Panc1 (cell line): ENCODE measurements around the gene OSBP2. TPM values are rescaled to one million over a fixed set of nuclear protein-coding genes. Genes with fewer than 3 reads are reported as not detected.

Experiments used
- ATAC-seq: fragments of 200-7000 bp; cut with Tn5 transposase; 2 replicates; pipeline ENCODE4 v1.9.1; 2020; ENCODE audit warnings: mild to moderate bottlenecking, moderate library complexity
- BruUV-seq: library from RNA; stranded (reverse); fragments of 400-500 nt; replicated peaks from 2 replicates; lab custom pipeline; 2021; lab: Mats Ljungman, UMichigan
- CTCF ChIA-PET: fragments of 300-600 bp; sonication (Branson Sonifier 250); formaldehyde crosslinking; loops from one replicate; lab custom pipeline; 2022; ENCODE audit warnings: antibody characterized with exemption; lab: Charles Lee
- POLR2A ChIA-PET: fragments of 300-600 bp; sonication (Branson Sonifier 250); formaldehyde crosslinking; loops from one replicate; lab custom pipeline; 2022; ENCODE audit warnings: antibody characterized with exemption; lab: Charles Lee
- DNase-seq: peaks from one replicate; pipeline ENCODE4 v3.0.0-alpha.2; 2010; ENCODE audit warnings: low read depth, low spot score
- H3K27ac ChIP-seq: 2 replicates; pipeline ENCODE4 v1.5.1; 2011; ENCODE audit warnings: mild to moderate bottlenecking, low read length, inconsistent platforms
- H3K27me3 ChIP-seq: fragments of 200-500 bp; sonication (Bioruptor generic); 2 replicates; pipeline ENCODE4 v1.6.0; 2014; ENCODE audit warnings: low read length, inconsistent platforms; ENCODE audit not compliant: control insufficient read depth, insufficient read depth
- H3K36me3 ChIP-seq: fragments of 200-500 bp; sonication (Bioruptor generic); 2 replicates; pipeline ENCODE4 v1.5.1; 2014; ENCODE audit warnings: inconsistent platforms, mild to moderate bottlenecking, low read length, moderate library complexity; ENCODE audit not compliant: control insufficient read depth, insufficient read depth
- H3K4me1 ChIP-seq: 2 replicates; pipeline ENCODE4 v1.5.1; 2011; ENCODE audit warnings: inconsistent platforms, mild to moderate bottlenecking, low read length, moderate library complexity; ENCODE audit not compliant: control insufficient read depth, insufficient read depth
- H3K4me3 ChIP-seq, 2 experiments: 2 replicates each; pipeline ENCODE4 v1.5.1; 2011 to 2012; ENCODE audit warnings: low read depth in 2 of 2, low read length in 2 of 2, mild to moderate bottlenecking in 2 of 2, inconsistent platforms in 1 of 2, moderate library complexity in 1 of 2
- H3K9me3 ChIP-seq: fragments of 200-500 bp; sonication (Bioruptor generic); 2 replicates; pipeline ENCODE4 v1.5.1; 2014; ENCODE audit warnings: low read depth, mild to moderate bottlenecking, inconsistent platforms, low read length, moderate library complexity; ENCODE audit not compliant: control insufficient read depth, insufficient read depth
- CTCF ChIP-seq: fragments of 450-650 bp; IDR thresholded peaks from 2 replicates; pipeline ENCODE4 v1.5.1; 2017; ENCODE audit warnings: mild to moderate bottlenecking
- POLR2AphosphoS5 ChIP-seq: IDR thresholded peaks from 2 replicates; pipeline ENCODE4 v1.6.1; 2012; ENCODE audit warnings: mild to moderate bottlenecking, low read depth, low read length, moderate library complexity
- REST ChIP-seq, 2 experiments: IDR thresholded peaks; 2 replicates each; pipeline ENCODE4 v1.6.1; 2011 to 2012; ENCODE audit warnings: low read depth in 2 of 2, control low read depth in 1 of 2, low read length in 1 of 2, mild to moderate bottlenecking in 1 of 2, moderate library complexity in 1 of 2; ENCODE audit not compliant: insufficient read depth in 1 of 2
- SIN3A ChIP-seq: IDR thresholded peaks from 2 replicates; pipeline ENCODE4 v1.6.1; 2012; ENCODE audit warnings: low read depth, mild to moderate bottlenecking, low read length, moderate library complexity, borderline replicate concordance; ENCODE audit not compliant: insufficient read depth
- TCF7L2 ChIP-seq: IDR thresholded peaks from 2 replicates; pipeline ENCODE4 v1.6.1; 2011; ENCODE audit warnings: mild to moderate bottlenecking, low read depth, low read length, inconsistent platforms
- in situ Hi-C: cut with HindIII; loops from 2 replicates; pipeline ENCODE4 v1.10.0; 2016; ENCODE audit warnings: low sequenced_read_pairs, low pct_unique_long_range_greater_than_20kb
- intact Hi-C: fragments of 100-400 bp; cut with micrococcal nuclease; formaldehyde crosslinking; loops from one replicate; pipeline ENCODE4 v1.10.0; 2022; ENCODE audit not compliant: unreplicated experiment
- total RNA-seq: library from RNA; stranded (reverse); gene quantifications from one replicate; pipeline ENCODE4 v1.2.1, GENCODE V29; 2021; ENCODE audit not compliant: unreplicated experiment

Gene OSBP2
- total RNA-seq, 1 experiment from 2014 or later = 4.7 TPM

- Histone ChIP-seq H3K36me3 (no peaks in the 10 kb centered on the region), H3K27ac (no peak overlapping the region), H3K27me3 (no peaks in the 10 kb centered on the region), H3K4me1 (no peaks in the 10 kb centered on the region), H3K9me3 (no peaks in the 10 kb centered on the region), H3K4me3 (no peak overlapping the region)
- in situ Hi-C loops (no loop called here), intact Hi-C loops (no loop called here)
- ChIA-PET CTCF (no interaction called here), POLR2A (no interaction called here)
- DNase-seq = no peak
- ATAC-seq = no peak
- no TSS peak for BruUV-seq
- TF ChIP-seq CTCF (no peak), TCF7L2 (no peak), POLR2AphosphoS5 (no peak), REST (IDR thresholded peaks at IDR 0.05; ENCODE audit: insufficient read depth in 1 of 2, low read depth in 2 of 2, low read length in 1 of 2) (no peak), SIN3A (no peak)
Observed at GRCh38 chr22:30876221-30876751, 181.6 kb downstream of the OSBP2 start.

GRCh38 chr22:30876915-30877553, 182.4 kb downstream of the OSBP2 start:
- intact Hi-C loops = no loop called here
- BruUV-seq = no TSS peak
- no peaks in the 10 kb centered on the region for H3K9me3 ChIP-seq
- TF ChIP-seq CTCF (no peak), POLR2AphosphoS5 (no peak)
- no peak overlapping the region for H3K27ac ChIP-seq
- no peaks in the 10 kb centered on the region for H3K4me1 ChIP-seq
- no peak overlapping the region for H3K4me3 ChIP-seq
- DNase-seq (no peak), ATAC-seq (no peak)
- in situ Hi-C loops = no loop called here
- ChIA-PET CTCF (no interaction called here), POLR2A (no interaction called here)
- no peaks in the 10 kb centered on the region for H3K36me3 ChIP-seq
- no peaks in the 10 kb centered on the region for H3K27me3 ChIP-seq
